Loucy (cell line): Measurements from ENCODE around the gene ORAI3.
A peak's percentile ranks its signal among the peaks of the same experiment; 100 is the strongest.

Source experiments
- H2AFZ ChIP-seq: fragments of 200-600 bp; sonication (generic); 2 replicates; pipeline ENCODE4 v1.6.0; 2016; ENCODE audit warnings: antibody characterized with exemption, mild to moderate bottlenecking, low read length, moderate library complexity
- H3F3A ChIP-seq: fragments of 200-600 bp; 2 replicates; pipeline ENCODE4 v1.6.0; 2016; ENCODE audit warnings: antibody characterized with exemption, low read depth, mild to moderate bottlenecking
- H3K27me3 ChIP-seq: fragments of 200-600 bp; sonication (generic); 2 replicates; pipeline ENCODE4 v1.6.1; 2014; ENCODE audit warnings: low read length, mild to moderate bottlenecking; ENCODE audit not compliant: insufficient read depth, poor library complexity, severe bottlenecking
- H3K36me3 ChIP-seq: fragments of 200-600 bp; sonication (generic); 2 replicates; pipeline ENCODE4 v1.6.1; 2016; ENCODE audit warnings: low read length; ENCODE audit not compliant: insufficient read depth
- H3K4me1 ChIP-seq: fragments of 200-600 bp; sonication (generic); 2 replicates; pipeline ENCODE4 v1.5.1; 2014; ENCODE audit warnings: low read length, mild to moderate bottlenecking; ENCODE audit not compliant: insufficient read depth, poor library complexity, severe bottlenecking
- H3K4me2 ChIP-seq: fragments of 200-600 bp; sonication (generic); 2 replicates; pipeline ENCODE4 v1.6.0; 2014; ENCODE audit warnings: antibody characterized with exemption, low read length, low read depth, mild to moderate bottlenecking; ENCODE audit not compliant: poor library complexity, severe bottlenecking
- H3K4me3 ChIP-seq: fragments of 200-600 bp; sonication (generic); 2 replicates; pipeline ENCODE4 v1.5.1; 2014; ENCODE audit warnings: low read length, mild to moderate bottlenecking, mixed read lengths; ENCODE audit not compliant: poor library complexity, severe bottlenecking
- H3K79me2 ChIP-seq: fragments of 200-600 bp; sonication (generic); 2 replicates; pipeline ENCODE4 v1.6.1; 2014; ENCODE audit warnings: low read length; ENCODE audit not compliant: insufficient read depth
- H3K9ac ChIP-seq: fragments of 200-600 bp; sonication (generic); 2 replicates; pipeline ENCODE4 v1.6.0; 2014; ENCODE audit warnings: mild to moderate bottlenecking, low read depth, low read length, moderate library complexity; ENCODE audit not compliant: poor library complexity, severe bottlenecking
- H3K9me2 ChIP-seq: fragments of 200-600 bp; sonication (generic); replicated peaks from 2 replicates; pipeline ENCODE4 v1.6.1; 2016; ENCODE audit warnings: low read depth, low read length, mixed read lengths
- H3K9me3 ChIP-seq: fragments of 200-600 bp; sonication (generic); 2 replicates; pipeline ENCODE4 v1.6.1; 2014; ENCODE audit warnings: mild to moderate bottlenecking, antibody characterized with exemption, low read length, low read depth; ENCODE audit not compliant: insufficient read depth
- H4K20me1 ChIP-seq: fragments of 200-600 bp; sonication (generic); 2 replicates; pipeline ENCODE4 v1.6.0; 2014; ENCODE audit warnings: antibody characterized with exemption, low read length, mild to moderate bottlenecking; ENCODE audit not compliant: insufficient read depth, poor library complexity, severe bottlenecking
- EZH2phosphoT487 ChIP-seq: fragments of 200-600 bp; IDR thresholded peaks from 2 replicates; pipeline ENCODE4 v1.6.1; 2018; ENCODE audit warnings: antibody characterized with exemption, mild to moderate bottlenecking, moderate library complexity, borderline replicate concordance
- TF ChIP-seq, protein P1 (sequence below): fragments of 200-600 bp; sonication (generic); conservative IDR thresholded peaks from 2 replicates; pipeline ENCODE4 v1.5.1; 2014; ENCODE audit warnings: mild to moderate bottlenecking, antibody characterized with exemption, low read length

ORAI3 gene

DNA sequence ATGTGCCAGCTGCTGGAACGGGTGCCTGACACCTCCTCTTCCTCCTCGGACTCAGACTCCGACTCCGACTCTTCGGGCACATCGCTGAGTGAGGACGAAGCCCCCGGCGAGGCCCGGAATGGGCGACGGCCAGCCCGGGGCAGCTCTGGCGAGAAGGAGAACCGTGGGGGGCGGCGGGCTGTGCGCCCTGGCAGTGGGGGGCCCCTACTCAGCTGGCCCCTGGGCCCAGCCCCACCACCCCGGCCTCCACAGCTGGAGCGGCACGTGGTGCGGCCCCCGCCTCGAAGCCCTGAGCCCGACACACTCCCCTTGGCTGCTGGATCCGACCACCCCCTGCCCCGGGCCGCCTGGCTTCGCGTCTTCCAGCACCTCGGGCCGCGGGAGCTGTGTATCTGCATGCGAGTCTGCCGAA is 18.7 kb upstream of the ORAI3 start:
- H3K4me2 ChIP-seq = no peak overlapping the region
- peaks cover 22% of the 10 kb centered on the region for H3K79me2 ChIP-seq
- H3K4me3 ChIP-seq = no peak overlapping the region
- peaks cover 26% of the 10 kb centered on the region; the same call in 1 of the 2 replicates for H3K36me3 ChIP-seq
- H3K27me3 ChIP-seq = no peaks in the 10 kb centered on the region
- H4K20me1 ChIP-seq = peaks cover 5% of the 10 kb centered on the region
- H3K4me1 ChIP-seq = peaks cover 27% of the 10 kb centered on the region
- no peaks in the 10 kb centered on the region for H3K9me2 ChIP-seq
- H2AFZ ChIP-seq = no peak overlapping the region
- no peak overlapping the region for H3K9ac ChIP-seq
- TF ChIP-seq, protein P1, sequence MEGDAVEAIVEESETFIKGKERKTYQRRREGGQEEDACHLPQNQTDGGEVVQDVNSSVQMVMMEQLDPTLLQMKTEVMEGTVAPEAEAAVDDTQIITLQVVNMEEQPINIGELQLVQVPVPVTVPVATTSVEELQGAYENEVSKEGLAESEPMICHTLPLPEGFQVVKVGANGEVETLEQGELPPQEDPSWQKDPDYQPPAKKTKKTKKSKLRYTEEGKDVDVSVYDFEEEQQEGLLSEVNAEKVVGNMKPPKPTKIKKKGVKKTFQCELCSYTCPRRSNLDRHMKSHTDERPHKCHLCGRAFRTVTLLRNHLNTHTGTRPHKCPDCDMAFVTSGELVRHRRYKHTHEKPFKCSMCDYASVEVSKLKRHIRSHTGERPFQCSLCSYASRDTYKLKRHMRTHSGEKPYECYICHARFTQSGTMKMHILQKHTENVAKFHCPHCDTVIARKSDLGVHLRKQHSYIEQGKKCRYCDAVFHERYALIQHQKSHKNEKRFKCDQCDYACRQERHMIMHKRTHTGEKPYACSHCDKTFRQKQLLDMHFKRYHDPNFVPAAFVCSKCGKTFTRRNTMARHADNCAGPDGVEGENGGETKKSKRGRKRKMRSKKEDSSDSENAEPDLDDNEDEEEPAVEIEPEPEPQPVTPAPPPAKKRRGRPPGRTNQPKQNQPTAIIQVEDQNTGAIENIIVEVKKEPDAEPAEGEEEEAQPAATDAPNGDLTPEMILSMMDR = no peak
- TF ChIP-seq EZH2phosphoT487 = no peak
- no peaks in the 10 kb centered on the region for H3K9me3 ChIP-seq
- H3F3A ChIP-seq = no peaks in the 10 kb centered on the region

DNA sequence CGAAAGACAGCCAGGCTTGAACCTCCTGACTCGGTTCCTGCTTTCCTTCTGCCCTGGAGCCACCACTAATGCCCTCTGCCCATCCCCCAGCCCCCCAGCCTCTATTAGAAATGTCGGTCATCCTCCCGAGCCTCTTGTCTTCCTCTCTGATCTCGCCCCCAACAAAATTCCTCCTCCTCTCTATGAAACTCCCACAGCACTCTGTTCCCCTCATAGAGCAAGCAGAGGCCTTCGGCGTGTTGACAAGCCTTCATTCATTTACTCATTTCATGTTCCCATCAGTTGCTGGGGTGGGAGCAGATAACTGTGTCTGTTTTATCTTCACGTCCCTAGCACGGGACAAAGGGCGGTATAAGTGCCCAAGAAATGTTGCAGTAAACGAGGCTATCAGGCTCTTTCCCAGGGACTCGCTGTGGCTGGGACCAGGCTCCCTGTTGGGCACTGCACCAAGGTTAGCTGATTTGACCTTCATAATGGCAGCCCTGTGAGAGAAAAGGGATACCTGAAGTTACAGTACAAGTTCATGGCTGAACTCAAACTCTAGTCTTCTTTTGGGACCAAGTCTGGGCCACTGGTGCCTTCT is 17.7 kb upstream of the ORAI3 start:
- TF ChIP-seq, protein P1 = no peak
- no peak for TF ChIP-seq EZH2phosphoT487
- no peak overlapping the region for H3K4me3 ChIP-seq
- no peaks in the 10 kb centered on the region for H3F3A ChIP-seq
- no peak overlapping the region for H3K9ac ChIP-seq
- H3K27me3 ChIP-seq = no peaks in the 10 kb centered on the region
- no peak overlapping the region for H2AFZ ChIP-seq
- no peak overlapping the region for H3K4me2 ChIP-seq
- H3K4me1 ChIP-seq = peaks cover 25% of the 10 kb centered on the region
- H3K9me2 ChIP-seq = no peaks in the 10 kb centered on the region
- H3K36me3 ChIP-seq = peaks cover 26% of the 10 kb centered on the region; the same call in 1 of the 2 replicates
- peaks cover 12% of the 10 kb centered on the region; the same call in 1 of the 2 replicates for H3K79me2 ChIP-seq
- H3K9me3 ChIP-seq = no peaks in the 10 kb centered on the region
- no peaks in the 10 kb centered on the region for H4K20me1 ChIP-seq

DNA sequence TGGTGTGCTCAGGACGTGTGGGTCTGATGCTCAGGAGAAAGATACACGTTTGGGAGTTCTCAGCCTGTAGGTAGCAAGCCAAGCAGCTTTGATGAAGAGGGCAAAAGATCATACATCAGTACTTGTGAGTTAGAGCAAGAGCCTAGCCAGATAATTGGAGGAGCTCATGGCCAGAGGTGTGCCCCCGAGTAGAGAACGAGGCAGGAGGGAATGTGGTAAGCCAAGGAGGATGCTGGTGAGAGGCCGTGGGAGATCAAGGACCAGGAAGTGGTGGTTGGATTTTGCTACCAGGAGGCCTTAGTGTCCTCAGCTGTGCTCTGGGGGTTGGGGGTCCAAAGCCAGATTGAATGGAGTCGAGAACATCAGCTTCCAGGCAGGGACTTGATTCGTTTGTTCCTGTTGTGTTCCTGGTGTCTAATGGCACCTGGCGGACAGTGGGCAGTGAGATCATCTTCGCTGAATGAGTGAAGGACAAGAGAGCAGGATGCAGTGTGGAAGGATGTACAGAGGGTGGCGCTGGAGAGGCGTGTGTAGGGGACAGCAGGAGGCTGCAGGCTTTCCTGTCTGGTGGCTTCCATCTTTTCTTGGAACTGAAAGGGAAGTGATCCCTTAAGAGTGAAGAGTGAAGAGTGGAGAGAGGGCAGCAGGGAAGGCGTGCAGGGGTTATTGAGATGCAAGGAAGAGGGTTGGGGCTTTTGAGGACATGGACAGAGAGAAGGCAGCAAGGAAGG is 13.9 kb upstream of the ORAI3 start:
- no peak for TF ChIP-seq EZH2phosphoT487
- TF ChIP-seq, protein P1 = peak; percentile 90
- H3K9ac ChIP-seq = no peak overlapping the region
- peak overlapping the region; percentile 69 for H3K4me2 ChIP-seq
- peak overlapping the region; percentile 36 for H3K4me3 ChIP-seq
- H3K9me2 ChIP-seq = no peaks in the 10 kb centered on the region
- no peak overlapping the region for H2AFZ ChIP-seq
- no peaks in the 10 kb centered on the region for H3K27me3 ChIP-seq
- H3K4me1 ChIP-seq = peaks cover 27% of the 10 kb centered on the region
- no peaks in the 10 kb centered on the region for H3K9me3 ChIP-seq
- no peaks in the 10 kb centered on the region for H4K20me1 ChIP-seq
- peaks cover 21% of the 10 kb centered on the region; the same call in 1 of the 2 replicates for H3K36me3 ChIP-seq
- no peaks in the 10 kb centered on the region for H3F3A ChIP-seq
- no peaks in the 10 kb centered on the region for H3K79me2 ChIP-seq
